SU-DHL-6 (cell line): Measurements from ENCODE around the gene TIMM22.

Experiments used
- H2AFZ ChIP-seq: fragments of 200-600 bp; sonication (generic); 2 replicates; pipeline ENCODE4 v1.6.1; 2014; ENCODE audit warnings: low read depth, mild to moderate bottlenecking, moderate library complexity, mixed read lengths, antibody characterized with exemption, low read length; ENCODE audit not compliant: severe bottlenecking
- H3F3A ChIP-seq: fragments of 200-600 bp; shearing (Covaris generic); 2 replicates; pipeline ENCODE4 v1.6.0; 2016; ENCODE audit warnings: antibody characterized with exemption, mild to moderate bottlenecking; ENCODE audit not compliant: insufficient read depth
- H3K27ac ChIP-seq: fragments of 200-600 bp; sonication (generic); 2 replicates; pipeline ENCODE4 v1.5.1; 2016; ENCODE audit warnings: low read depth, mild to moderate bottlenecking, low read length, moderate library complexity, mixed read lengths
- H3K27me3 ChIP-seq: fragments of 200-600 bp; sonication (generic), shearing (Covaris generic); 2 replicates; pipeline ENCODE4 v1.6.0; 2014; ENCODE audit warnings: mild to moderate bottlenecking, low read length
- H3K36me3 ChIP-seq: fragments of 200-600 bp; sonication (generic); 2 replicates; pipeline ENCODE4 v1.6.1; 2014; ENCODE audit warnings: mild to moderate bottlenecking, low read length, mixed read lengths
- H3K4me2 ChIP-seq: fragments of 300-600, 200-600 bp; shearing (Covaris generic), sonication (generic); 2 replicates; pipeline ENCODE4 v1.6.0; 2014; ENCODE audit warnings: low read length, low read depth, mild to moderate bottlenecking; ENCODE audit not compliant: poor library complexity, severe bottlenecking
- H3K4me3 ChIP-seq: fragments of 200-600 bp; sonication (generic); 2 replicates; pipeline ENCODE4 v1.5.1; 2014; ENCODE audit warnings: antibody characterized with exemption, low read length, mild to moderate bottlenecking, mixed read lengths; ENCODE audit not compliant: insufficient read depth, poor library complexity, severe bottlenecking
- H3K79me2 ChIP-seq: fragments of 200-600 bp; sonication (generic); 2 replicates; pipeline ENCODE4 v1.6.1; 2014; ENCODE audit warnings: mild to moderate bottlenecking, low read length, moderate library complexity; ENCODE audit not compliant: insufficient read depth
- H3K9ac ChIP-seq: fragments of 200-600 bp; sonication (generic); 2 replicates; pipeline ENCODE4 v1.7.0; 2014; ENCODE audit warnings: mild to moderate bottlenecking, low read length
- H3K9me2 ChIP-seq: fragments of 200-600 bp; sonication (generic); replicated peaks from 2 replicates; pipeline ENCODE4 v1.6.1; 2014; ENCODE audit warnings: low read length; ENCODE audit not compliant: insufficient read depth
- H3K9me3 ChIP-seq: fragments of 200-600 bp; sonication (generic); 2 replicates; pipeline ENCODE4 v1.6.1; 2014; ENCODE audit warnings: low read length, mixed read lengths; ENCODE audit not compliant: insufficient read depth
- H4K20me1 ChIP-seq: fragments of 200-600 bp; sonication (generic); 2 replicates; pipeline ENCODE4 v1.6.1; 2014; ENCODE audit warnings: low read depth, mild to moderate bottlenecking, antibody characterized with exemption, low read length, moderate library complexity, mixed read lengths
- CTCF ChIP-seq: fragments of 200-600 bp; sonication (generic); IDR thresholded peaks from one replicate; pipeline ENCODE4 v1.5.1; 2017; ENCODE audit warnings: antibody characterized with exemption, mild to moderate bottlenecking, low read length, moderate library complexity; ENCODE audit not compliant: insufficient read depth, poor library complexity, severe bottlenecking
- EZH2phosphoT487 ChIP-seq: fragments of 200-600 bp; sonication (generic), shearing (Covaris generic); conservative IDR thresholded peaks from 2 replicates; pipeline ENCODE4 v1.6.1; 2018; ENCODE audit warnings: mild to moderate bottlenecking, antibody characterized with exemption, low read length, moderate library complexity, mixed read lengths

The TIMM22 gene

GRCh38 chr17:962166-962565, 34.8 kb upstream of the TIMM22 start:
- H3K79me2 ChIP-seq = no peaks in the 10 kb centered on the region
- no peaks in the 10 kb centered on the region for H3F3A ChIP-seq
- no peaks in the 10 kb centered on the region for H3K9me2 ChIP-seq
- no peaks in the 10 kb centered on the region for H3K27me3 ChIP-seq
- H3K9ac ChIP-seq = no peak overlapping the region
- H3K4me2 ChIP-seq = no peak overlapping the region
- no peak overlapping the region for H2AFZ ChIP-seq
- no peak overlapping the region for H3K27ac ChIP-seq
- H4K20me1 ChIP-seq = no peaks in the 10 kb centered on the region
- no peaks in the 10 kb centered on the region for H3K9me3 ChIP-seq
- no peaks in the 10 kb centered on the region for H3K36me3 ChIP-seq
- no peak overlapping the region for H3K4me3 ChIP-seq
- TF ChIP-seq EZH2phosphoT487 (no peak), CTCF (no peak)

GRCh38 chr17:962670-963069, 34.3 kb upstream of the TIMM22 start:
- H3K79me2 ChIP-seq = no peaks in the 10 kb centered on the region
- no peak overlapping the region for H2AFZ ChIP-seq
- no peaks in the 10 kb centered on the region for H3K27me3 ChIP-seq
- no peaks in the 10 kb centered on the region for H3F3A ChIP-seq
- no peaks in the 10 kb centered on the region for H3K36me3 ChIP-seq
- H3K27ac ChIP-seq = no peak overlapping the region
- no peak overlapping the region for H3K9ac ChIP-seq
- H4K20me1 ChIP-seq = no peaks in the 10 kb centered on the region
- no peak overlapping the region for H3K4me2 ChIP-seq
- H3K9me3 ChIP-seq = no peaks in the 10 kb centered on the region
- TF ChIP-seq EZH2phosphoT487 (no peak), CTCF (no peak)
- H3K4me3 ChIP-seq = no peak overlapping the region
- no peaks in the 10 kb centered on the region for H3K9me2 ChIP-seq

GRCh38 chr17:964876-965275, 32.1 kb upstream of the TIMM22 start:
- Histone ChIP-seq H3K4me2 (no peak overlapping the region), H2AFZ (no peak overlapping the region), H3K27ac (no peak overlapping the region), H3K79me2 (no peaks in the 10 kb centered on the region), H3K9ac (no peak overlapping the region), H3K9me3 (no peaks in the 10 kb centered on the region), H3K4me3 (no peak overlapping the region), H3K9me2 (no peaks in the 10 kb centered on the region), H3K27me3 (no peaks in the 10 kb centered on the region), H3K36me3 (no peaks in the 10 kb centered on the region), H4K20me1 (no peaks in the 10 kb centered on the region), H3F3A (no peaks in the 10 kb centered on the region)
- no peak for TF ChIP-seq EZH2phosphoT487
- no peak for TF ChIP-seq CTCF
